HG02884 (cell line): ENCODE measurements around the gene ATP1A4.

Experiments
- ATAC-seq: cut with Tn5 transposase; IDR thresholded peaks from one replicate; pipeline ENCODE4 v1.9.1; 2021; ENCODE audit warnings: mild to moderate bottlenecking, moderate library complexity; ENCODE audit not compliant: unreplicated experiment

The ATP1A4 gene

GRCh38 chr1:160204526-160205241 lies 53.3 kb downstream of the ATP1A4 start:
- ATAC-seq, result peak; percentile 48

GRCh38 chr1:160205242-160206035 lies 54.0 kb downstream of the ATP1A4 start, which contains the start of gene PEA15:
PEA15 (plus strand) TSS chr1:160205384; CDS start chr1:160211545, 6,161 bp downstream.
- peak; percentile 40 for ATAC-seq

DNA sequence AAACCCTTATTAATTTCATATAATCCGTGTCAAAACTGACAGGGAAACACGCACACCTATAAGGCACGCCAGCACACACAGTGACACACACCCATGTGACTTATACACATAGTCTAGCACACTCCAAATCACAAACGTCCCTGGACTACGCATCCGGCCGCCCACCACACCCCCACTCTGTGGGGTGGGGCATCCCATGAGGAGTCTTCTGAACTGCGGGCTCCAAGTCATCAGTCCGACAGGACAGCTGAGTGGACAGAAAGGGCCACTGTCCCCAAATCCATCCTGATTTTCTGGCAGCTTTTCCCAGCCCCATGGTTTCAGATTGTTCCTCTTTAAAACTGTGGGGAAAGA lies 54.6 kb downstream of the ATP1A4 start:
- peak; percentile 41 for ATAC-seq

DNA sequence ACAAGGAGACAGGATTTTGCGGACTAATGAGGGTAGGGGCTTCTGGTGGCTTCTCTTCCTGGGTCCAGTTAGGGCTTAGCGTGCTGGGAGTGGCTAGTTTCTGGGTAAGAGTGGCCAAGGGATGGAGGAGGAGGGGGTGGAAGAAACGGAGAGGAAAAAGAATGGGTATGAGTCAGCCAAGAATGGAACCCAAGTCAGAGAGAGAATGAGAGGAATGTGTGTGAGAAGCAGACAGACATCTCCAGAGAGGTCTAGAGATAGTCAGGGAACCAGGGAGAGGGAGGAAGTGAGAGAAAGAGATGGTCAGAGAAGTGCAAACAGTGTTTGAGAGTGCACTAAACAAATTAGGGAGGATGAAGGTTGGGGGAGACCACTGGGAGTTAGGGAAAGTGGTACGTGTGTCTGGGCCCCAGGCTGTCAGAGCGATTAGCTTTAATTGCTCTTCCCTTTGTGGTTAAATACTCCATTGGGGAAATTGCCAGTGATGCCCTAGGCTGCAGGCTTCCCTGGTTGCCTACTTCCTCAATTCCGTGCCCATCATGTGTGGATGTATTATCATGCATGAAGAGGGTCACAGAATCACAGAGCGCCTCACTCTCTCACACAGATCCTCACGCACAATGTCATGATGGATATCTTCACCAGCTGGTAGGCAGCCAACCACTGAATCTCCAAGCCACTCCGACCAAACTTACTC lies 55.2 kb downstream of the ATP1A4 start:
- ATAC-seq, result no peak

GRCh38 chr1:160207118-160207650 lies 55.8 kb downstream of the ATP1A4 start:
- no peak for ATAC-seq

GRCh38 chr1:160207771-160208556 lies 56.6 kb downstream of the ATP1A4 start:
- ATAC-seq, result no peak

- no peak for ATAC-seq
Observed at GRCh38 chr1:160208557-160209320, 57.3 kb downstream of the ATP1A4 start.

GRCh38 chr1:160209321-160210046 lies 58.1 kb downstream of the ATP1A4 start:
- ATAC-seq, result no peak

DNA sequence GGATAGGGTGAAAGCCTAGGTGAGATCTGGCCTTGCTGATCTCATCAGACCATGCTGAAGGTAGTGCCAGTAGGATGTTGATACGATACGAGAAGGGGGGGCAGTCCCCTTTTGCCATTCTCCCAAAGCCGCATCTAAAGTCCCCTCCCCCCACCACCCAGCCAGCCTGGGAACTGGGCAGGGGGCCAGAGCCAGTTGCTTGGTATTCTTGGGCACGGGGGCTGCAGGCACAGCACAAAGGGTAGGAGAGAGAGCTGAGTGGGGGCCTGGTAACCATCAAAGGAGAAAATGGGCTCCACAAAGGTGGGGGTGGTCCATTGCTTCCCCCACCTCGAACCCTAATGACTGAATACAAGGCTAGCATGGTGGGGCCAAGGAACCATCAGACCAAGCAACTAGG lies 59.2 kb downstream of the ATP1A4 start:
- ATAC-seq, result no peak

DNA sequence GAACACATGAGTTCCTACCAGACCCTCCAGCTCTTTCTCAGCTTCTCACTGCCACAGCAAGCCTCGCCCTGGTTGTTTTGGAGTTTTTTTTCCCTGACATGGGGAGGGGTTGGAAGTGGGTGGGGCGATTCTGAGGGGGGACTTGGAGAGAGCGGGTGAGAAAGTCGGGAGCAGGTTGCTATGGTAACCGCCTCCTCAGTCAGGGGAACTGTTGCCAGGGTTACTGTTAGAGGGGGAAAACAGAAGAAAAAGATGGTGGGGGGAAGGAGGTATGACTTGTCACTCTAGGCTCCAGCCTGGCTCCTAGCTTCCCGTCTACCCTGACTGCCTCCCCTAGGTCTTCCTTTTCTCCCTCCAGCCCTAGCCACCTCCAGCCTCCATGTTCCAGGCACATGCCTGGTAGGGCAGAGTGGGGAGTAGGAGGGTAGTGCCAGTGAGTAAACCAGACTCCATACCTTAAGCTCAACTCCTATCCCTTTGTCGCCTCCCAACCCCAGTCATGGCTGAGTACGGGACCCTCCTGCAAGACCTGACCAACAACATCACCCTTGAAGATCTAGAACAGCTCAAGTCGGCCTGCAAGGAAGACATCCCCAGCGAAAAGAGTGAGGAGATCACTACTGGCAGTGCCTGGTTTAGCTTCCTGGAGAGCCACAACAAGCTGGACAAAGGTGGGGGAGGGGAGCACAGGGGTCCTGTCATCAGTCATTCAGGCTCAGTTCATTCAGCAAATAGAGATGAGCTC lies 59.8 kb downstream of the ATP1A4 start:
- no peak for ATAC-seq

GRCh38 chr1:160214481-160215140 lies 63.2 kb downstream of the ATP1A4 start:
- ATAC-seq, result no peak

GRCh38 chr1:160216301-160216700 lies 64.9 kb downstream of the ATP1A4 start:
- no peak for ATAC-seq

DNA sequence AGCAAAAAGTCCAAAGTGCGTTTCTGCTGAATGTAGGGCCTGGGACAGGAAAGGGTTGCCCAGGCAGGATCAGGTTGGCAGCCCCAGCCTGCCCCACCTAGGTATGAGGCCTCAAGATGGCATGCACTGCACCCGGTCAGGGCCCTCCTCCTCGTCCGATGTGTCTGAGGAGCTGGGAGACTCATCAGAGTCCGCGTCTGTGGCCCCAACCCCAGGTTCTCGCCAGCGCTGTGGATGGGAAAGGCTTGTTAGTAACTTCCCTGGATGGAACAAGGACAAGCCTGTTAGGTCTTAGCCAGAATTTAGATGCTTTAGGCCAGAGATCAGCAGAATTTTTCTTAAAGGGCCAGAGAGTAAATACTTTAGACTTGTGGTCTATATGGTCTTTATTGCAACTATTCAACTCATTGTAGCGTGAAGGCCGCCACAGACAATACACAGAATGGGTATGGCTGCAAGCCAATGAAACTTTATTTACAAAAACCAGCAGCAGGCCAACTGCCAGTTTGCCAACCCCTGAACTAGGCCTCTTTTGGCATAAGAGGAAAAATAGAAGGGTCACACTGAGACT lies 66.2 kb downstream of the ATP1A4 start:
- no peak for ATAC-seq

- no peak for ATAC-seq
Observed at GRCh38 chr1:160219062-160219929, 67.9 kb downstream of the ATP1A4 start.

GRCh38 chr1:160220301-160220700 lies 68.9 kb downstream of the ATP1A4 start:
- no peak for ATAC-seq

- ATAC-seq, result no peak
Observed at GRCh38 chr1:160221089-160221488, 69.7 kb downstream of the ATP1A4 start.

GRCh38 chr1:160222546-160222945 lies 71.1 kb downstream of the ATP1A4 start:
- no peak for ATAC-seq
